HuH-7.5 (cell line): ENCODE measurements around the gene GLS.

Source experiments
- DNase-seq: peaks from one replicate; pipeline ENCODE4 v3.0.0; 2011; ENCODE audit warnings: low spot score

GLS gene

DNA sequence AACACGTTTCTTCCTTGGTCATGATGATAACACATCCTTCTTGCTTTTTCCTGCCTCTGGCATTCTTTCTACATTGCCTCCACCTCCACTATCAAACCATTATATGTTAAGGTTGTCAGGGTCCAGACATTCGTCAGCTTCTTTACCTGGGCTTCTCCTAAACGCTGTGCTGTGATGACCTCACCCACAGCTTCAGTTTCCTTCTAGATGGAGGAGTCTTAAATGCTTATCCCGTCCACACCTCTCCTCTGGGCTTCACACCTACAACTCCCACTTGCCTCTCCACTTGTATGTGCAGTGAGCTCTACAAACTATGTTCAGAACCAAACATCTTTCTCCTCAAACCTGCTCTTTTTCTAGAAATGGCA is 134.0 kb downstream of the GLS start:
- no peak for DNase-seq
